Smooth muscle cell of the coronary artery (primary cell): ENCODE data around the gene SMG6. TPM values are rescaled to one million over a fixed set of nuclear protein-coding genes. Genes with fewer than 3 reads are reported as not detected.

Experiments used
- total RNA-seq: library from RNA; depleted of rRNA; stranded (reverse); fragments of >200 nt; gene quantifications from 2 replicates; pipeline ENCODE4 v1.2.3, GENCODE V29; 2014; ENCODE audit warnings: low replicate concordance

The SMG6 gene
- total RNA-seq: 21.9 and 41.7 TPM in 2 replicates

GRCh38 chr17:2303204-2304188 lies at the start of gene SMG6, which contains the start of gene SRR:
Gene SMG6 (minus strand): TSS chr17:2303785. CDS start chr17:2303720, 65 bp downstream.
Gene SRR (plus strand): TSS chr17:2303950. CDS start chr17:2315561, 11,611 bp downstream.

GRCh38 chr17:2336852-2337543 lies 33.4 kb upstream of the SMG6 start, which contains the start of gene SGSM2:
Gene SGSM2 (plus strand): TSS chr17:2337501. CDS start chr17:2337689, 188 bp downstream.

GRCh38 chr17:2336215-2336851 lies 32.7 kb upstream of the SMG6 start, which contains the start of gene TSR1:
Gene TSR1 (minus strand): TSS chr17:2336457. CDS start chr17:2336427, 30 bp downstream.

GRCh38 chr17:2054512-2055291 lies 248.9 kb downstream of the SMG6 start, which contains the start of gene HIC1:
Gene HIC1 (plus strand): TSS chr17:2055103. CDS start chr17:2056691, 1,588 bp downstream.

GRCh38 chr17:2041561-2042389 lies 261.8 kb downstream of the SMG6 start, which contains the start of gene OVCA2:
Gene OVCA2 (plus strand): TSS chr17:2042022. CDS start chr17:2042048, 26 bp downstream.

GRCh38 chr17:2029911-2030778 lies 273.4 kb downstream of the SMG6 start, which contains the start of gene DPH1:
Gene DPH1 (plus strand): TSS chr17:2030153. CDS start chr17:2030170, 17 bp downstream.

GRCh38 chr17:2025220-2025621 lies 278.4 kb downstream of the SMG6 start, which contains the start of gene RTN4RL1:
Gene RTN4RL1 (minus strand): TSS chr17:2025334. CDS start chr17:2024865, 469 bp downstream.

Other genes starting within 250 kb of the SMG6 start
- 8.3 and 20.7 TPM in 2 replicates for gene HIC1, start 248.7 kb downstream of the SMG6 start, total RNA-seq
- 19.5 and 20.6 TPM in 2 replicates for gene SRR, start 165 bp upstream of the SMG6 start, total RNA-seq
- 35.7 and 42.3 TPM in 2 replicates for gene TSR1, start 32.7 kb upstream of the SMG6 start, total RNA-seq
- 31.2 and 56.0 TPM in 2 replicates for gene SGSM2, start 33.7 kb upstream of the SMG6 start, total RNA-seq
- gene MNT, start 97.3 kb upstream of the SMG6 start, total RNA-seq: 4.1 and 9.5 TPM in 2 replicates
- 7.3 and 9.4 TPM in 2 replicates for gene METTL16, start 208.1 kb upstream of the SMG6 start, total RNA-seq